GM23248 (cell line): Measurements from ENCODE around the gene PNPLA2. TPM values are rescaled to one million over a fixed set of nuclear protein-coding genes. Genes with fewer than 3 reads are reported as not detected.
A peak's percentile ranks its signal among the peaks of the same experiment; 100 is the strongest.

Experiments
- DNase-seq: peaks from one replicate; pipeline ENCODE4 v3.0.0-alpha.2; 2015
- H2AFZ ChIP-seq: fragments of 200-600 bp; sonication (generic); 2 replicates; pipeline ENCODE4 v1.6.1; 2016; ENCODE audit warnings: antibody characterized with exemption
- H3F3A ChIP-seq: fragments of 200-600 bp; sonication (generic); 2 replicates; pipeline ENCODE4 v1.6.1; 2016; ENCODE audit warnings: mild to moderate bottlenecking, antibody characterized with exemption, mixed run types; ENCODE audit not compliant: insufficient read depth
- H3K27ac ChIP-seq: fragments of 200-600 bp; sonication (generic); 2 replicates; pipeline ENCODE4 v1.5.1; 2016; ENCODE audit warnings: mild to moderate bottlenecking
- H3K27me3 ChIP-seq: fragments of 200-600 bp; sonication (generic); replicated peaks from 2 replicates; pipeline ENCODE4 v1.6.1; 2016; ENCODE audit warnings: mild to moderate bottlenecking; ENCODE audit not compliant: insufficient read depth
- H3K36me3 ChIP-seq: fragments of 200-600 bp; sonication (generic); 2 replicates; pipeline ENCODE4 v1.6.1; 2016; ENCODE audit warnings: low read depth, mild to moderate bottlenecking
- H3K4me1 ChIP-seq: fragments of 200-600 bp; sonication (generic); 2 replicates; pipeline ENCODE4 v1.6.1; 2016; ENCODE audit warnings: mild to moderate bottlenecking; ENCODE audit not compliant: insufficient read depth
- H3K4me2 ChIP-seq: fragments of 200-600 bp; sonication (generic); one replicate; pipeline ENCODE4 v1.6.1; 2016; ENCODE audit warnings: mild to moderate bottlenecking; ENCODE audit not compliant: unreplicated experiment
- H3K4me3 ChIP-seq: fragments of 200-600 bp; sonication (generic); 2 replicates; pipeline ENCODE4 v1.5.1; 2016; ENCODE audit warnings: mild to moderate bottlenecking
- H3K79me2 ChIP-seq: fragments of 200-600 bp; sonication (generic); 2 replicates; pipeline ENCODE4 v1.6.1; 2016; ENCODE audit warnings: mild to moderate bottlenecking; ENCODE audit not compliant: insufficient read depth
- H3K9ac ChIP-seq: fragments of 200-600 bp; sonication (generic); 2 replicates; pipeline ENCODE4 v1.6.1; 2016; ENCODE audit warnings: mild to moderate bottlenecking
- H3K9me2 ChIP-seq: fragments of 200-600 bp; sonication (generic); 2 replicates; pipeline ENCODE4 v1.6.1; 2016; ENCODE audit warnings: mixed run types, mild to moderate bottlenecking, moderate library complexity; ENCODE audit not compliant: insufficient read depth
- H3K9me3 ChIP-seq: fragments of 200-600 bp; sonication (generic); one replicate; pipeline ENCODE4 v1.6.1; 2017; ENCODE audit warnings: low read depth
- H4K20me1 ChIP-seq: fragments of 200-600 bp; sonication (generic); 2 replicates; pipeline ENCODE4 v1.6.0; 2016; ENCODE audit not compliant: insufficient read depth
- EZH2 ChIP-seq: fragments of 200-600 bp; sonication (generic); IDR thresholded peaks from 2 replicates; pipeline ENCODE4 v1.6.1; 2018; ENCODE audit warnings: antibody characterized with exemption, mild to moderate bottlenecking; ENCODE audit not compliant: insufficient read depth, poor library complexity, severe bottlenecking
- EZH2phosphoT487 ChIP-seq: fragments of 200-600 bp; sonication (generic); IDR thresholded peaks from 2 replicates; pipeline ENCODE4 v1.6.1; 2018; ENCODE audit warnings: antibody characterized with exemption, moderate library complexity, mild to moderate bottlenecking, low read depth; ENCODE audit not compliant: insufficient read depth
- WGBS, 2 experiments: methylation state at CpG; one replicate each; pipeline ENCODE4 v1.1.6; 2015 to 2017; ENCODE audit warnings: low lambda C conversion rate in 2 of 2, low coverage in 1 of 2; ENCODE audit errors: missing lambda C conversion rate in 2 of 2; 5-methylcytosine and 5-hydroxymethylcytosine counted together
- in situ Hi-C: fragments of 300-500 bp; cut with MboI; formaldehyde crosslinking; loops from 2 replicates; pipeline ENCODE4 v1.15.0; 2020
- polyA plus RNA-seq: library from polyadenylated mRNA; unstranded; fragments of >200 nt; fragmentation: Nextera tagmentation; extraction: Ambion mirVana; gene quantifications from 2 replicates; pipeline ENCODE4 v1.2.1, GENCODE V29; 2016
- total RNA-seq: library from RNA; depleted of rRNA; stranded (reverse); fragments of >200 nt; shearing (Covaris generic); gene quantifications from 2 replicates; pipeline ENCODE4 v1.2.3, GENCODE V29; 2014

The PNPLA2 gene
- total and polyA plus RNA-seq, 2 experiments from 2014 or later, result 38.7 to 87.6 TPM

DNA sequence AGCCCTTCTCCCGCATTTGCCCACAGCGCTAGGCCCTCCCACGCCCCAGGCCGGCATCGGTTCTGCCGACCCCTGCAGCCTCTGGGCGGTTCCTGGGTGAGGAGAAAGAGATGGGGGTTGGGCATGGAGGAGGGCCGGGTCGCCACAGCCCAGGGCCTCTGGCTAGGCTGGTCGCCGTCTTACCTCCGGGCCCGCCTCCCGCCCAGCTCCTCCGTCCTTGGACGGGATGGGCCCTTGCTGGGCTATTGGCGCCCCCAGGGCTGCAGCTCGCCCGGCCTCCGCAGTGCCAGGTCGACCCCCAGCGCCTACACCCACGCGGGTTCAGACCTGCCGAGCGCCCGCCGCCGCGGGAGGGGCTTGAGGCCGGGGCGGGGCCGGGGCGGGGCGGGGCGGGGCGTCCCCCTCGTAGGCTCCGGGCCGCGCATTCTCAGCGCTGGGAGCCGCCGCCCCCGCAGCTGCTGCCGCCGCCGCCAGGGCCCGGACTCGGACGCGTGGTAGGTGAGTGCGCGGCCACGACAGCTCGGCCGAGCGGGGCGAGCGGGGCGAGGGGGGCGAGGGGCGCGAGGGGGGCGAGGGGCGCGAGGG is 13.9 kb downstream of the PNPLA2 start, which contains the start of gene CD151:
Gene CD151, plus strand, starts transcription at position 424 of the 585 bp plus-strand sequence. CDS start 3,118 bp downstream, outside the sequence.
- H3K4me3 ChIP-seq, result peak within 1 kb of the TSS; percentile 92

GRCh38 chr11:833114-833791 is 14.5 kb downstream of the PNPLA2 start:
- Histone ChIP-seq H3K27ac (peak overlapping the region; percentile 98), H3K4me2 (peak overlapping the region; percentile 81), H4K20me1 (no peaks in the 10 kb centered on the region), H3K9me3 (no peaks in the 10 kb centered on the region), H3K79me2 (peaks cover 44% of the 10 kb centered on the region), H3K4me3 (peak overlapping the region; percentile 92), H2AFZ (no peak overlapping the region), H3K36me3 (no peaks in the 10 kb centered on the region), H3K4me1 (peaks cover 14% of the 10 kb centered on the region; the same call in 1 of the 2 replicates), H3F3A (peaks cover 8% of the 10 kb centered on the region; the same call in 1 of the 2 replicates), H3K9ac (peak overlapping the region; percentile 97), H3K9me2 (no peaks in the 10 kb centered on the region), H3K27me3 (no peaks in the 10 kb centered on the region)
- in situ Hi-C loops, result no loop called here
- TF ChIP-seq EZH2phosphoT487 (no peak), EZH2 (no peak)
- 1% methylated on average over 25 to 32 of the region's 55 CpGs for WGBS, 2 experiments
- DNase-seq, result peak; percentile 85

More for the DNA sequence above, 13.9 kb downstream of the PNPLA2 start, which contains the start of gene CD151:
- no peaks in the 10 kb centered on the region for H4K20me1 ChIP-seq
- H3K9ac ChIP-seq, result peak within 1 kb of the TSS; percentile 97
- DNase-seq, result peak; percentile 90
- peaks cover 42% of the 10 kb centered on the region for H3K79me2 ChIP-seq
- peaks cover 14% of the 10 kb centered on the region; the same call in 1 of the 2 replicates for H3K4me1 ChIP-seq
- H3K4me2 ChIP-seq, result peak within 1 kb of the TSS; percentile 81
- in situ Hi-C loops, result no loop called here
- peaks cover 8% of the 10 kb centered on the region; the same call in 1 of the 2 replicates for H3F3A ChIP-seq
- 3% methylated on average over 18 to 58 of the region's 67 CpGs for WGBS, 2 experiments
- H3K27ac ChIP-seq, result peak within 1 kb of the TSS; percentile 98
- H3K9me3 ChIP-seq, result no peaks in the 10 kb centered on the region
- no peak for TF ChIP-seq EZH2phosphoT487
- no peak for TF ChIP-seq EZH2
- no peaks in the 10 kb centered on the region for H3K9me2 ChIP-seq
- H3K36me3 ChIP-seq, result no peaks in the 10 kb centered on the region
- H2AFZ ChIP-seq, result peak within 1 kb of the TSS; percentile 43; the same call in 1 of the 2 replicates
- H3K27me3 ChIP-seq, result no peaks in the 10 kb centered on the region

- in situ Hi-C loops, result no loop called here
Measured at GRCh38 chr11:833849-834311, 15.2 kb downstream of the PNPLA2 start.

More at GRCh38 chr11:833849-834311, 15.2 kb downstream of the PNPLA2 start:
- Histone ChIP-seq H3K27me3 (no peaks in the 10 kb centered on the region), H3K9me2 (no peaks in the 10 kb centered on the region), H3K9me3 (no peaks in the 10 kb centered on the region), H3K79me2 (peaks cover 45% of the 10 kb centered on the region), H4K20me1 (no peaks in the 10 kb centered on the region), H3K4me3 (peak overlapping the region; percentile 92), H3F3A (peaks cover 8% of the 10 kb centered on the region; the same call in 1 of the 2 replicates), H3K4me1 (peaks cover 14% of the 10 kb centered on the region; the same call in 1 of the 2 replicates), H3K4me2 (peak overlapping the region; percentile 81), H3K9ac (peak overlapping the region; percentile 97), H3K36me3 (peaks cover 3% of the 10 kb centered on the region; the same call in 1 of the 2 replicates), H2AFZ (no peak overlapping the region), H3K27ac (peak overlapping the region; percentile 98)
- DNase-seq, result peak; percentile 62
- 2 to 5% methylated on average over 8 to 9 of the region's 9 CpGs for WGBS, 2 experiments
- no peak for TF ChIP-seq EZH2phosphoT487
- TF ChIP-seq EZH2, result no peak
